ENCODE data around the gene KRT77.

Gene KRT77

GRCh38 chr12:52680363-52680762 is 23.0 kb downstream of the KRT77 start, which contains the start of gene KRT1:
Gene KRT1 (minus strand): TSS chr12:52680407. CDS start chr12:52680348, 59 bp downstream.
- Histone ChIP-seq H3K9me3 (ENCODE audit: control insufficient read depth, insufficient read depth, low read length) (no peaks in the 10 kb centered on the region), H3K27ac (ENCODE audit: low read length) (no peak within 1 kb of the TSS), H3K4me3 (ENCODE audit: low read length) (no peak within 1 kb of the TSS), H3K27me3 (ENCODE audit: control insufficient read depth, insufficient read depth, low read length) (no peaks in the 10 kb centered on the region), H3K36me3 (ENCODE audit: control insufficient read depth, insufficient read depth, low read length) (no peaks in the 10 kb centered on the region), H3K4me1 (ENCODE audit: control insufficient read depth, insufficient read depth, low read length) (no peaks in the 10 kb centered on the region)
- WGBS (ENCODE audit: insufficient coverage, insufficient read length) = no CpG with 5 or more reads among the region's 3 CpGs
- no peak for DNase-seq (ENCODE audit: low read depth, low spot score)

- Histone ChIP-seq H3K27me3 (ENCODE audit: control insufficient read depth, insufficient read depth, low read length) (no peaks in the 10 kb centered on the region), H3K27ac (ENCODE audit: low read length) (no peak overlapping the region), H3K4me3 (ENCODE audit: low read length) (no peak overlapping the region), H3K4me1 (ENCODE audit: control insufficient read depth, insufficient read depth, low read length) (no peaks in the 10 kb centered on the region), H3K9me3 (ENCODE audit: control insufficient read depth, insufficient read depth, low read length) (no peaks in the 10 kb centered on the region), H3K36me3 (ENCODE audit: control insufficient read depth, insufficient read depth, low read length) (no peaks in the 10 kb centered on the region)
- no CpG with 5 or more reads among the region's 5 CpGs for WGBS (ENCODE audit: insufficient coverage, insufficient read length)
- DNase-seq (ENCODE audit: low read depth, low spot score) = no peak
Measured at GRCh38 chr12:52679875-52680274, 23.4 kb downstream of the KRT77 start.

GRCh38 chr12:52677671-52678070 is 25.7 kb downstream of the KRT77 start:
- Histone ChIP-seq H3K36me3 (ENCODE audit: control insufficient read depth, insufficient read depth, low read length) (no peaks in the 10 kb centered on the region), H3K27ac (ENCODE audit: low read length) (no peak overlapping the region), H3K9me3 (ENCODE audit: control insufficient read depth, insufficient read depth, low read length) (no peaks in the 10 kb centered on the region), H3K4me3 (ENCODE audit: low read length) (no peak overlapping the region), H3K27me3 (ENCODE audit: control insufficient read depth, insufficient read depth, low read length) (no peaks in the 10 kb centered on the region), H3K4me1 (ENCODE audit: control insufficient read depth, insufficient read depth, low read length) (no peaks in the 10 kb centered on the region)
- WGBS (ENCODE audit: insufficient coverage, insufficient read length) = no CpG with 5 or more reads among the region's 1 CpG
- DNase-seq (ENCODE audit: low read depth, low spot score) = no peak

- Histone ChIP-seq H3K36me3 (ENCODE audit: control insufficient read depth, insufficient read depth, low read length) (no peaks in the 10 kb centered on the region), H3K27ac (ENCODE audit: low read length) (no peak overlapping the region)
- WGBS (ENCODE audit: insufficient coverage, insufficient read length) = no CpG with 5 or more reads among the region's 5 CpGs
Measured at GRCh38 chr12:52677126-52677525, 26.2 kb downstream of the KRT77 start.

GRCh38 chr12:52676163-52676562 is 27.2 kb downstream of the KRT77 start:
- Histone ChIP-seq H3K4me3 (ENCODE audit: low read length) (no peak overlapping the region), H3K36me3 (ENCODE audit: control insufficient read depth, insufficient read depth, low read length) (no peaks in the 10 kb centered on the region), H3K27ac (ENCODE audit: low read length) (no peak overlapping the region), H3K27me3 (ENCODE audit: control insufficient read depth, insufficient read depth, low read length) (no peaks in the 10 kb centered on the region), H3K9me3 (ENCODE audit: control insufficient read depth, insufficient read depth, low read length) (no peaks in the 10 kb centered on the region), H3K4me1 (ENCODE audit: control insufficient read depth, insufficient read depth, low read length) (no peaks in the 10 kb centered on the region)
- no peak for DNase-seq (ENCODE audit: low read depth, low spot score)
- WGBS (ENCODE audit: insufficient coverage, insufficient read length) = no CpG with 5 or more reads among the region's 7 CpGs

More at GRCh38 chr12:52677126-52677525, 26.2 kb downstream of the KRT77 start:
- Histone ChIP-seq H3K4me1 (ENCODE audit: control insufficient read depth, insufficient read depth, low read length) (no peaks in the 10 kb centered on the region), H3K27me3 (ENCODE audit: control insufficient read depth, insufficient read depth, low read length) (no peaks in the 10 kb centered on the region), H3K9me3 (ENCODE audit: control insufficient read depth, insufficient read depth, low read length) (no peaks in the 10 kb centered on the region), H3K4me3 (ENCODE audit: low read length) (no peak overlapping the region)
- no peak for DNase-seq (ENCODE audit: low read depth, low spot score)

GRCh38 chr12:52675301-52675701 is 28.0 kb downstream of the KRT77 start:
- Histone ChIP-seq H3K9me3 (ENCODE audit: control insufficient read depth, insufficient read depth, low read length) (no peaks in the 10 kb centered on the region), H3K27me3 (ENCODE audit: control insufficient read depth, insufficient read depth, low read length) (no peaks in the 10 kb centered on the region), H3K4me1 (ENCODE audit: control insufficient read depth, insufficient read depth, low read length) (no peaks in the 10 kb centered on the region), H3K4me3 (ENCODE audit: low read length) (no peak overlapping the region), H3K27ac (ENCODE audit: low read length) (no peak overlapping the region), H3K36me3 (ENCODE audit: control insufficient read depth, insufficient read depth, low read length) (no peaks in the 10 kb centered on the region)
- no peak for DNase-seq (ENCODE audit: low read depth, low spot score)
- WGBS (ENCODE audit: insufficient coverage, insufficient read length) = no CpG with 5 or more reads among the region's 28 CpGs

GRCh38 chr12:52674433-52674775 is 28.9 kb downstream of the KRT77 start:
- no peaks in the 10 kb centered on the region for H3K9me3 ChIP-seq (ENCODE audit: control insufficient read depth, insufficient read depth, low read length)
- WGBS (ENCODE audit: insufficient coverage, insufficient read length) = no CpG with 5 or more reads among the region's 4 CpGs
- no peaks in the 10 kb centered on the region for H3K27me3 ChIP-seq (ENCODE audit: control insufficient read depth, insufficient read depth, low read length)
- no peak for DNase-seq (ENCODE audit: low read depth, low spot score)
- H3K4me3 ChIP-seq (ENCODE audit: low read length) = no peak overlapping the region
- no peak overlapping the region for H3K27ac ChIP-seq (ENCODE audit: low read length)
- no peaks in the 10 kb centered on the region for H3K4me1 ChIP-seq (ENCODE audit: control insufficient read depth, insufficient read depth, low read length)
- no peaks in the 10 kb centered on the region for H3K36me3 ChIP-seq (ENCODE audit: control insufficient read depth, insufficient read depth, low read length)

GRCh38 chr12:52673713-52674432 is 29.5 kb downstream of the KRT77 start:
- no CpG with 5 or more reads among the region's 3 CpGs for WGBS (ENCODE audit: insufficient coverage, insufficient read length)
- Histone ChIP-seq H3K27ac (ENCODE audit: low read length) (no peak overlapping the region), H3K4me1 (ENCODE audit: control insufficient read depth, insufficient read depth, low read length) (no peaks in the 10 kb centered on the region), H3K36me3 (ENCODE audit: control insufficient read depth, insufficient read depth, low read length) (no peaks in the 10 kb centered on the region), H3K9me3 (ENCODE audit: control insufficient read depth, insufficient read depth, low read length) (no peaks in the 10 kb centered on the region), H3K27me3 (ENCODE audit: control insufficient read depth, insufficient read depth, low read length) (no peaks in the 10 kb centered on the region), H3K4me3 (ENCODE audit: low read length) (no peak overlapping the region)
- no peak for DNase-seq (ENCODE audit: low read depth, low spot score)

- H3K36me3 ChIP-seq (ENCODE audit: control insufficient read depth, insufficient read depth, low read length) = no peaks in the 10 kb centered on the region
- H3K27me3 ChIP-seq (ENCODE audit: control insufficient read depth, insufficient read depth, low read length) = no peaks in the 10 kb centered on the region
- WGBS (ENCODE audit: insufficient coverage, insufficient read length) = no CpG with 5 or more reads among the region's 5 CpGs
- H3K4me3 ChIP-seq (ENCODE audit: low read length) = no peak overlapping the region
- H3K27ac ChIP-seq (ENCODE audit: low read length) = no peak overlapping the region
- DNase-seq (ENCODE audit: low read depth, low spot score) = no peak
- H3K9me3 ChIP-seq (ENCODE audit: control insufficient read depth, insufficient read depth, low read length) = no peaks in the 10 kb centered on the region
- H3K4me1 ChIP-seq (ENCODE audit: control insufficient read depth, insufficient read depth, low read length) = no peaks in the 10 kb centered on the region
Measured at GRCh38 chr12:52673217-52673616, 30.1 kb downstream of the KRT77 start.

GRCh38 chr12:52672321-52672933 is 30.9 kb downstream of the KRT77 start:
- H3K4me3 ChIP-seq (ENCODE audit: low read length) = no peak overlapping the region
- H3K4me1 ChIP-seq (ENCODE audit: control insufficient read depth, insufficient read depth, low read length) = no peaks in the 10 kb centered on the region
- WGBS (ENCODE audit: insufficient coverage, insufficient read length) = no CpG with 5 or more reads among the region's 2 CpGs
- no peaks in the 10 kb centered on the region for H3K27me3 ChIP-seq (ENCODE audit: control insufficient read depth, insufficient read depth, low read length)
- H3K9me3 ChIP-seq (ENCODE audit: control insufficient read depth, insufficient read depth, low read length) = no peaks in the 10 kb centered on the region
- H3K36me3 ChIP-seq (ENCODE audit: control insufficient read depth, insufficient read depth, low read length) = no peaks in the 10 kb centered on the region
- no peak overlapping the region for H3K27ac ChIP-seq (ENCODE audit: low read length)
- DNase-seq (ENCODE audit: low read depth, low spot score) = no peak

- WGBS (ENCODE audit: insufficient coverage, insufficient read length) = no CpG with 5 or more reads among the region's 3 CpGs
- no peaks in the 10 kb centered on the region for H3K9me3 ChIP-seq (ENCODE audit: control insufficient read depth, insufficient read depth, low read length)
- H3K27me3 ChIP-seq (ENCODE audit: control insufficient read depth, insufficient read depth, low read length) = no peaks in the 10 kb centered on the region
- DNase-seq (ENCODE audit: low read depth, low spot score) = no peak
- H3K4me3 ChIP-seq (ENCODE audit: low read length) = no peak overlapping the region
- H3K36me3 ChIP-seq (ENCODE audit: control insufficient read depth, insufficient read depth, low read length) = no peaks in the 10 kb centered on the region
- no peak overlapping the region for H3K27ac ChIP-seq (ENCODE audit: low read length)
- no peaks in the 10 kb centered on the region for H3K4me1 ChIP-seq (ENCODE audit: control insufficient read depth, insufficient read depth, low read length)
Measured at GRCh38 chr12:52670961-52671360, 32.4 kb downstream of the KRT77 start.

Measured in iPS DF 6.9 (cell line).